NAMALWA (cell line): ENCODE measurements around the gene SLC35F1.
"Not testable (repeated sequence)": the region's sequence is repeated elsewhere in the genome, so short reads cannot be mapped to it uniquely, and the experiment has no call there.

Experiments
- DNase-seq: peaks from one replicate; pipeline ENCODE4 v3.0.0-alpha.2; 2015; ENCODE audit warnings: low spot score

SLC35F1 gene

GRCh38 chr6:117906958-117907600 lies at the start of gene SLC35F1:
TSS of gene SLC35F1 (plus strand) at chr6:117907264.
- no peak for DNase-seq

GRCh38 chr6:117858601-117859000 lies 48.5 kb upstream of the SLC35F1 start:
- DNase-seq = not testable (repeated sequence)

DNA sequence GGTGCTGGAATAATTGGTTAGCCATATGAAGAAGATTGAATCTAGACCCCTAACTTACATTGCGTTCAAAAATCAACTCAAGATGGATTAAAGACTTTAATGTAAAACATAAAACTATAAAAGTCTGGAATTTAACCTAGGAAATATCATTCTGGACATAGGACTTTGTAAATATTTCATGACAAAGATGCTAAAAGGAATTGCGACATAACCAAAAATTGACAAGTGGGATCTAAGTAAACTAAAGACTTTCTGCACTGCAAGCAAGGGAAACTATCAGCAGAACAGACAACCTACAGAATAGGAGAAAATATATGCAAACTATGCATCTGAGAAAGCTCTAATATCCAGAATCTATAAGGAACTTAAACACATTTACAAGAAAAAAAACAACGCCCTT lies 45.5 kb upstream of the SLC35F1 start:
- DNase-seq = no peak

GRCh38 chr6:117866561-117866960 lies 40.5 kb upstream of the SLC35F1 start:
- no peak for DNase-seq

- no peak for DNase-seq
These were observed 36.4 kb upstream of the SLC35F1 start for GRCh38 chr6:117870486-117871242.

GRCh38 chr6:117880824-117881223 lies 26.2 kb upstream of the SLC35F1 start:
- no peak for DNase-seq

DNA sequence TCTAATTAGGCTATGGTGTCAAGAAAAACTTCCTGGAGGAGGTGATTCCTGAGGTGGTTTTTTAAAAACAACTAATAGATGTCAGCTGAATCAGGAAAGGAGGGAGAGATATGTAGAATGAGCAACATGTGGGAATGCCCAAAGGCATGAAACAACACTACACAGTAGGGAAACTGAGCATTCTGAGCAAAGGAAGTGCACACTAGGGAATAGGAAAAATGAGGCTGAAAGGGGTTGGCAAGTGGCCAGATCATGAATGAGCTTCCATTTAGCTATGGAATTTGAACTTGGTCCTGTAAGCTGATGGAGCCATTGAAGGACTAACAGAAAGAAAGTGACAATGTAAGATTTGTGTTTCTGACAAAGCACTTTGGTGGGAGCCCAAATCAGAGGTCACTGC lies 16.9 kb upstream of the SLC35F1 start:
- DNase-seq = no peak

GRCh38 chr6:117906507-117906957 lies 532 bp upstream of the SLC35F1 start:
- no peak for DNase-seq

- no peak for DNase-seq
These were observed 659 bp downstream of the SLC35F1 start for GRCh38 chr6:117907601-117908245.

- no peak for DNase-seq
These were observed 1.4 kb downstream of the SLC35F1 start for GRCh38 chr6:117908246-117909068.

DNA sequence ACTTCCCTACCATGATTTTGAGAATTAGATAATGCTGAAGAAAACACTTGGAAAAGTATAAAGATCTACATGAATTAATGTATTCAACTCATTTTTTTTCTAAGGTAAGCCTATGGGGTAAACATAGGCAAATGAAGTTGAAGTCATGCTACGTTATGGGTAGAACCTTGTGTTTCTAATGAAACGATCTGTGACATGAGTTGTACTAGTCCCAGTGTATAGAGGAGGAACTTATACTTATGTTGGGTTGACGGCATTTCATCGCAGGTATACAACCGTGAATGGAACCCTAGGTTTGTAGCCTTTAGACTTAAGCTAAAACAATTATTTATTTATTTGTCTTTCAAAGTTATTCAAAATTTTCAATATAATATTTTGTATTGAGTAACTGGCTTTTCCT lies 2.6 kb downstream of the SLC35F1 start:
- DNase-seq = no peak

DNA sequence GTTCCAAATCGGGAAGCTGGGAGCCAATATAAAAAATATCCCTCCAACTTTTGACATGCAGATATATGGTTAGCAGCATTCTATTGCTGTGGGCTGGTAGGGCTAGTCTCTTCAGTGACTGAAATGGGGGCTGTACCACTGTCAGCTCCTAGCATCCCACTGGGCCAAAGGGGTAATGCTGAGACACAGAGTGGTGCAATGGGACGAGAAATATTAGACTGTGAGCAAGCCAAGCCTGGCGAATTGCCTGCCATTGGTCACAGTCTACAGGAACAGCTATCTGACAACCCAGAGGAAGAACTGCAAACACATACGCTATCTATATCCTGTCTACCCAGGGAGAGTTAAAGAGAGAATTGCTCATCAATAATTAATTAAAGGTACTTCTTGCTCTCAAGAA lies 3.5 kb downstream of the SLC35F1 start:
- no peak for DNase-seq

DNA sequence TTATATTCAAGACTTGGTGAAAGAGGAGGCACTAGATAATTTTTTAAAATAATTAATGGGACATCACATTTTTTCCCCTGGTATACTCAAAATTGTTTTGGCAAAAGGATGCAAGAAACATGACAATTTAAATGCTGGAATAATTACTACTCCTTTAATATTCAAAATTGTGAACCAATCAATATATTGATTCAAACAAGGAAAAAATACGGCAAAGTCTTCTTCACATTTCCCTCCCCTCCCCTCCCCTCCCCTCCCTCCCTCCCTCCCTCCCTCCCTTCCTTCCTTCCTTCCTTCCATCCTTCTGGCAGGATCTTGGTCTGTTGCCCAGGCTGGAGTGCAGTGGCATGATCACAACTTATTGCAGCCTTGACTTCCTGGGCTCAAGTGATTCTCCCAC lies 4.1 kb downstream of the SLC35F1 start:
- no peak for DNase-seq

GRCh38 chr6:117911660-117912059 lies 4.6 kb downstream of the SLC35F1 start:
- DNase-seq = no peak

DNA sequence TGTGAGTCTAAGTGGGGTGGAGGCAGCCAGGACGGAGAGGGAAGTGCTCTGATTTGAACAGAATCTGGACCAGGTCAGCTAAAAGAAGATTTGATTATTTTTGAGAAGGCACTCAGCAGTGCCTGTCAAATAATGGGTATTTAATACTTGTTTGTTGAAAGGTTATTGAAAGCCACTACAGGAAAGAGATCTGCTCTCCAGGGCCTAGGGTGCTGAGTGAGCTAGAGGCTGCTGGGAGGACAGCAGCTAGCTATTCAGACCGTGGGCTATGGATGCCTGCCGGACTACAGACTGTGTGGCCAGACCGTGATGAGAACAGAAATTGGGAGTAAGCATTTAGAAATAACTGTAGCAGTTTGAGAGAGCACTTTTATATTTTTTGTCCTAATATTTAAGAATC lies 8.8 kb downstream of the SLC35F1 start:
- DNase-seq = no peak

DNA sequence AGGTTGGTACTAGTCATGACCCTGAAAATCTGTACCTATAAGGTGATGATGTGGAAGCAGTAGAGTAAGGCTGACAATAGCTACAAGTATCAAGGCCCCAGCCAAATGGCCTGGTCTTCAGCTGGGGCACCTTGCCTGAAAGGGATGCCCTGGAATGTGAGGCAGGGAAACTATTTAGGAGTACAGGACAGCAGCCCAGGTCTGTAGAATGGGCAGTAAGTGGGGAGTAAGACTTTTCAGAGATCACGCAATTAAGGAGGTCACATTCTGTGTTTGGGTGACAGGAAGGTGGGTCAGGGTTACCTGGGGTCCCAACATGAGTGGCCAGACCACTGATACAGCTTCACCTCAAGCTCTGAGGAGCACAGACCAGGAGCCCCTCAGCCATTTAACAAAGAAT lies 9.4 kb downstream of the SLC35F1 start:
- no peak for DNase-seq

DNA sequence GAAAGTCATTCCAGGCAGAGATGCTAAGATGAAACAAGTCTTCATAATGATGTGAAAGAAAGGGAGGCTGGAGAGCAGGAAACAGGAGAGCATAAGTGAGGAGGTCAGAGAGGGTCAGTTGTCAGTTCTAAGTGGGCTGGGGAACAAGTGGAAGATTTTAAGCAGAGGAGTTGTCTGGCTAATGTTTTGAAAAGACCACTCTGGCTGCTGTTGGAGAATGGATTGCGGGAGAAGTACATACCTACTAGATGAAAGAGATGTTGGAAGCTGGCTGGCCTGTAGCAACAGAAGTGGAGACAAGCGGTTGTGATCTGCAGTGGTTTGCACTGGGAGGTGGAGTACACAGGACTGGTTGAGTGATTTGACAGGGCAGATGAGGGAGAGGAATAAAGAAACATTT lies 10.1 kb downstream of the SLC35F1 start:
- no peak for DNase-seq

GRCh38 chr6:117918454-117918853 lies 11.4 kb downstream of the SLC35F1 start:
- peak; percentile 6 for DNase-seq

DNA sequence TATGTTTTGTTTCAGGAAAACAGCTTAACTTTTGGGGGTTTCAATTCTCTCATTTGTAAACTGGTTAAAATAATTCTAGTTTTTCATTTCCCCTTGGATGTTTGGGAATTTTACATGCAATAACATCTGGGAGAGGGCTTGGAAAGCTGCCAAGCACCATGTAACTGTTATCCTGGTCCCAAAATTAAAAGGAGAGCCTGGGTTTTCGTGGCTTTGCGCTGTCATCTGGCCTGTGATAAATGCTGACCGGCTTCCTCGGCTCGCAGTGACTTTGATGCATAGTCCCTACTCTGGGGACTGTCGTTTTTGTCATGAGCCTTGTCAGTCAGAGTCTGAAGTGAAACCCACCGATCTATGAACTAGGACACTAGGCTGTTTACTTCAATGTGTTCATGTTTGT lies 12.2 kb downstream of the SLC35F1 start:
- no peak for DNase-seq

DNA sequence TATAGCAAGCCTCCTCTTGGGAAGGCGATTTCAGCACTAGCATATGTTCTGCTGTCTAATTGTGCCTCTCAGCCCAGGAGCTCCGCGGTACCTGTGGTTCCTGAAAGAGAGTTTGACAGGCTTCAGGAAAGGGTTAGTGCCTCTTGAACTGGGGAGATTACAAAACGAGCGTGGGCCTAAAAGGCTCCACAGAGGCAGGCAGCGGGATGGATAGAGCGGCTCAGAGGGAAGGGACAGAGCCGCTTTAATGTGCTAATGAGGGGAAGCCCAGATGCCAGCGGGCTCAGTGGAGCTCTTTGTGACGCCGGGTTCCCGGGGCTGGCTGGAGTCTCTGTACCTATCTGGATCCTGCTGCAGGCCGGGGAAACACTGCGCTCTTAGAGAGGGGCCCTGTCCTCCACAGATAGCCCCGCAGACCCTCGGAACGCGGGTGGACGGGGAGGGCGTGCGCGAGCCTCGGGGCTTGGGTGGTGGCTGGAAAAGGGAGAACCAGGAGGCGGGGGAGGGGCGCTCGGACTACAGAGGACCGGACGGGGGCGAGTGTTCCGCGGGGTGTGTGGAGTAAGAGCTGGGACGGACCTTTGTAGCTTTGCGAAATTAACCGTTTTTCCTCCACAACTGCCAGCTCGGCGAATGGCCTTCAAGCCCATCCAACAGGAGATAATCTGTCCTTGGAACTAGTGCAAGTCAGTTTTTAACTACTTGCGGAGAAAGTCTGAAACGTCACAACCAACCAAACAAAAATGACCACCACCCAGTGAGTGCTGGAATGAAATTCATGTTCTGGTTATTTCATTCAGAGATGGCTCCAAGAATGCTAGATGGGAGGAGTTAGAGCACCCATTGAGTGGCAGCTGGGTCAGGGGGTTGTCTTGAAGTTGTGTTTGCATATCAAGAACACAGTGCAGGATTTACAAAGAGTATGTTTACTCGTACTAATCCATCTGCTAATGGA lies 13.0 kb downstream of the SLC35F1 start:
- no peak for DNase-seq

DNA sequence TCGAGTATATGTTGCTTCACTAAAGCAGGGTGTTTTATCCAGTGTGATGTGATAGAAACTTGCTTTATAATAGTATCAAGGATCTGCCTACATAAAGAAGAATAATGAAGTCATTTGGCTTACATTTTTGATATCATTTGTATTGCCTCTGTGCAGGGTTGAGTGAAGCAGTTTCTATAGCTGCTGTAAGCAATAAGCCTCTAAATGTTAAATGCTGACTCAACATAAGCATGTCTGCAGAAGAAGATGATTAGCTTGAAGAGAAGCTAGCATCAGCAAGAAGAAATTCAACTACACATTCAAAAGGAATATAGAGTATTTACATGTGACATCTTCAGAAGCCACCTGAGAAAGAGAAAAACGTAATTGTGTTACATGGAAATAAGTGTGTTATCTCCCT lies 17.6 kb downstream of the SLC35F1 start:
- no peak for DNase-seq
